HG02938 (cell line): ENCODE results near the gene NTNG1.
A peak's percentile ranks its signal among the peaks of the same experiment; 100 is the strongest.

Experiments used
- ATAC-seq: cut with Tn5 transposase; IDR thresholded peaks from one replicate; pipeline ENCODE4 v1.9.1; 2021; ENCODE audit warnings: mild to moderate bottlenecking, moderate library complexity; ENCODE audit not compliant: unreplicated experiment

NTNG1 gene

GRCh38 chr1:107323784-107324183 is 182.9 kb downstream of the NTNG1 start:
- ATAC-seq, result no peak

- no peak for ATAC-seq
Measured at GRCh38 chr1:107326824-107327445, 186.1 kb downstream of the NTNG1 start.

GRCh38 chr1:107327446-107327845 is 186.6 kb downstream of the NTNG1 start:
- ATAC-seq, result no peak

GRCh38 chr1:107328087-107328486 is 187.2 kb downstream of the NTNG1 start:
- no peak for ATAC-seq

- ATAC-seq, result no peak
Measured at GRCh38 chr1:107339775-107340174, 198.9 kb downstream of the NTNG1 start.

GRCh38 chr1:107342316-107342715 is 201.5 kb downstream of the NTNG1 start:
- no peak for ATAC-seq

- ATAC-seq, result no peak
Measured at GRCh38 chr1:107342768-107343167, 201.9 kb downstream of the NTNG1 start.

GRCh38 chr1:107343601-107344000 is 202.8 kb downstream of the NTNG1 start:
- no peak for ATAC-seq

- no peak for ATAC-seq
Measured at GRCh38 chr1:107344268-107344760, 203.5 kb downstream of the NTNG1 start.

- no peak for ATAC-seq
Measured at GRCh38 chr1:107344836-107345235, 204.0 kb downstream of the NTNG1 start.

- no peak for ATAC-seq
Measured at GRCh38 chr1:107352850-107353249, 212.0 kb downstream of the NTNG1 start.

GRCh38 chr1:107357376-107357775 is 216.5 kb downstream of the NTNG1 start:
- no peak for ATAC-seq

GRCh38 chr1:107358619-107359327 is 217.9 kb downstream of the NTNG1 start:
- ATAC-seq, result no peak

GRCh38 chr1:107359472-107360241 is 218.8 kb downstream of the NTNG1 start:
- ATAC-seq, result no peak

- ATAC-seq, result peak; percentile 44
Measured at GRCh38 chr1:107362468-107363140, 221.8 kb downstream of the NTNG1 start.

- no peak for ATAC-seq
Measured at GRCh38 chr1:107363154-107363553, 222.3 kb downstream of the NTNG1 start.

- no peak for ATAC-seq
Measured at GRCh38 chr1:107365527-107366240, 224.8 kb downstream of the NTNG1 start.

GRCh38 chr1:107378426-107378825 is 237.6 kb downstream of the NTNG1 start:
- ATAC-seq, result no peak

GRCh38 chr1:107378866-107379265 is 238.0 kb downstream of the NTNG1 start:
- no peak for ATAC-seq

GRCh38 chr1:107379826-107380225 is 239.0 kb downstream of the NTNG1 start:
- no peak for ATAC-seq
